Brain microvascular endothelial cell (primary cell): ENCODE data around the gene RNF25.

ENCODE experiments used
- DNase-seq: peaks from one replicate; pipeline ENCODE4 v3.0.0-alpha.2; 2020
- H3K27ac ChIP-seq: fragments of 250-450 bp; sonication (Bioruptor Pico); 2 replicates; pipeline ENCODE4 v1.5.1; 2020; ENCODE audit warnings: mild to moderate bottlenecking, moderate library complexity
- H3K27me3 ChIP-seq: fragments of 250-450 bp; sonication (Bioruptor Pico); replicated peaks from 2 replicates; pipeline ENCODE4 v1.5.1; 2020; ENCODE audit warnings: mild to moderate bottlenecking
- H3K36me3 ChIP-seq: fragments of 250-450 bp; sonication (Bioruptor Pico); replicated peaks from 2 replicates; pipeline ENCODE4 v1.5.1; 2020; ENCODE audit warnings: mild to moderate bottlenecking
- H3K4me3 ChIP-seq: 2 replicates; pipeline ENCODE4 v1.5.1; 2011; ENCODE audit warnings: low read depth, mild to moderate bottlenecking, control low read depth, low read length, moderate library complexity
- in situ Hi-C: cut with HindIII; loops from 2 replicates; pipeline ENCODE4 v1.10.0; 2017; ENCODE audit warnings: low sequenced_read_pairs, low pct_ligation_motif_present
- TF ChIP-seq, protein P1 (sequence below): IDR thresholded peaks from 2 replicates; pipeline ENCODE4 v1.5.1; 2011; ENCODE audit warnings: low read depth, mild to moderate bottlenecking, moderate library complexity, low read length, control low read depth, inconsistent platforms; ENCODE audit errors: missing control alignments

The RNF25 gene

GRCh38 chr2:218645126-218645525, 26.7 kb downstream of the RNF25 start:
- Histone ChIP-seq H3K4me3 (no peak overlapping the region), H3K27me3 (no peaks in the 10 kb centered on the region), H3K27ac (peak overlapping the region; percentile 53), H3K36me3 (peaks cover 80% of the 10 kb centered on the region)
- TF ChIP-seq, protein P1, sequence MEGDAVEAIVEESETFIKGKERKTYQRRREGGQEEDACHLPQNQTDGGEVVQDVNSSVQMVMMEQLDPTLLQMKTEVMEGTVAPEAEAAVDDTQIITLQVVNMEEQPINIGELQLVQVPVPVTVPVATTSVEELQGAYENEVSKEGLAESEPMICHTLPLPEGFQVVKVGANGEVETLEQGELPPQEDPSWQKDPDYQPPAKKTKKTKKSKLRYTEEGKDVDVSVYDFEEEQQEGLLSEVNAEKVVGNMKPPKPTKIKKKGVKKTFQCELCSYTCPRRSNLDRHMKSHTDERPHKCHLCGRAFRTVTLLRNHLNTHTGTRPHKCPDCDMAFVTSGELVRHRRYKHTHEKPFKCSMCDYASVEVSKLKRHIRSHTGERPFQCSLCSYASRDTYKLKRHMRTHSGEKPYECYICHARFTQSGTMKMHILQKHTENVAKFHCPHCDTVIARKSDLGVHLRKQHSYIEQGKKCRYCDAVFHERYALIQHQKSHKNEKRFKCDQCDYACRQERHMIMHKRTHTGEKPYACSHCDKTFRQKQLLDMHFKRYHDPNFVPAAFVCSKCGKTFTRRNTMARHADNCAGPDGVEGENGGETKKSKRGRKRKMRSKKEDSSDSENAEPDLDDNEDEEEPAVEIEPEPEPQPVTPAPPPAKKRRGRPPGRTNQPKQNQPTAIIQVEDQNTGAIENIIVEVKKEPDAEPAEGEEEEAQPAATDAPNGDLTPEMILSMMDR, result no peak
- in situ Hi-C loops, result no loop called here
- peak; percentile 8 for DNase-seq

- H3K27me3 ChIP-seq, result no peaks in the 10 kb centered on the region
- no peak for DNase-seq
Observed at GRCh38 chr2:218644721-218645120, 27.1 kb downstream of the RNF25 start.

GRCh38 chr2:218643751-218644310, 28.0 kb downstream of the RNF25 start:
- H3K4me3 ChIP-seq, result no peak overlapping the region
- H3K27me3 ChIP-seq, result no peaks in the 10 kb centered on the region
- TF ChIP-seq, protein P1, result no peak
- DNase-seq, result no peak
- H3K27ac ChIP-seq, result no peak overlapping the region
- H3K36me3 ChIP-seq, result peaks cover 77% of the 10 kb centered on the region
- in situ Hi-C loops, result no loop called here

More at GRCh38 chr2:218644721-218645120, 27.1 kb downstream of the RNF25 start:
- in situ Hi-C loops, result no loop called here
- H3K36me3 ChIP-seq, result peaks cover 81% of the 10 kb centered on the region
- TF ChIP-seq, protein P1, result peak; percentile 5
- H3K4me3 ChIP-seq, result no peak overlapping the region
- peak overlapping the region; percentile 53 for H3K27ac ChIP-seq

DNA sequence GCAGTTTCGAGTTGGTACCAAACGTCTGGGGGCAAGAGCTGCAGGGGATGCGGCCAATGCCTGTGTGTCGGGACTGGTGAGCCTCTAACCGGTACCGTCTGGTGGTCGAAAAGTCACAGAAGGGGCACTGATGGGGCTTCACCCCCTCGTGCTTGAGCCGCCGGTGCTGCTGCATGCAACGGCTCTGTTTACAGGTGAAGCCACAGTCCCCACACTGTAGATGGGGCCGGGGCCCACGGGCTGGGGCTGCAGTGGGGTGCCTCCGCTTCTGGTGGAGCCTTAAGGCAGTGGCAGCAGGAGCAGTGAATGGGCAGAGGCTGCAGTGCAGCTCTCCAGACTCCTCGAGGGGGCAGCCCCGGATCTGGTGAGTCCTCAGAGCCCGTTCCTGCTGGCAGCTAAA, 29.0 kb downstream of the RNF25 start:
- Histone ChIP-seq H3K4me3 (no peak overlapping the region), H3K27ac (no peak overlapping the region), H3K27me3 (no peaks in the 10 kb centered on the region), H3K36me3 (peaks cover 77% of the 10 kb centered on the region)
- in situ Hi-C loops, result no loop called here
- TF ChIP-seq, protein P1, result no peak
- DNase-seq, result no peak

DNA sequence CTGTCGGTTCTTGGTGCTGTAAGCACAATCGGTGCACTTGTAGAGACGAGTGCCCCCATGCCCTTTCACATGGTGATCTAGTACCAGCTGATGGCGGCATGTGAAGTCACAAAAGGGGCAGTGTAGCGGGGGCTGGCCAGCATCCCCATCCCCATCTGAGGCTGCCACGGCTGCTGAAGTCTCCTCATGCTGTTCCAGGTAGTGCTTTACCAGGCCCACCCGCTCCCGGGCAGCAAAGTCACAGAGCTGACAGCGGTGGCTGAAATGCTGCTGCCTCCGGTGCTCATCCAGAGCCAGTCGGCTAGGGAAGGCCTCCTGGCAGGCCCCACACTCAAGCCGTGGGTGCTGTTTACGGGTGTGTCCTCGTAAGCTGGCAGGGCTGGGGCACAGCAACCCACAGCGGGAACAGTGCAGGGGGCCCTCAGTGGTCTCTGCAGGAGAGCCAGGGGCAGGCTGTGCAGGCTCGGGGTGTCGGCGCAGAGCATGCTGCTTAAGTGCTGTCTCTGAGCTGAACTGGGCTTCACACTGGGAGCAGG, 29.6 kb downstream of the RNF25 start:
- no peak for DNase-seq
- H3K27me3 ChIP-seq, result no peaks in the 10 kb centered on the region
- in situ Hi-C loops, result no loop called here
- no peak overlapping the region for H3K27ac ChIP-seq
- no peak overlapping the region for H3K4me3 ChIP-seq
- peaks cover 77% of the 10 kb centered on the region for H3K36me3 ChIP-seq
- TF ChIP-seq, protein P1, result no peak

GRCh38 chr2:218638372-218638771, 33.4 kb downstream of the RNF25 start:
- Histone ChIP-seq H3K4me3 (no peak overlapping the region), H3K27ac (no peak overlapping the region), H3K27me3 (no peaks in the 10 kb centered on the region), H3K36me3 (peaks cover 73% of the 10 kb centered on the region)
- TF ChIP-seq, protein P1, result no peak
- in situ Hi-C loops, result no loop called here
- no peak for DNase-seq
